Activated CD4-positive, alpha-beta memory T cell treated with anti-CD3 and anti-CD28 coated beads, Interleukin-2, amount 10 ng/mL, durations not matched to agents 7 days and 5 days (primary cell): Measurements from ENCODE around the gene CLMN. TPM values are rescaled to one million over a fixed set of nuclear protein-coding genes. Genes with fewer than 3 reads are reported as not detected.

ENCODE experiments used
- CTCF ChIA-PET: fragments of 350-600 bp; sonication (Branson Sonifier 250); formaldehyde crosslinking; loops from one replicate; lab custom pipeline; 2021; ENCODE audit warnings: antibody characterized with exemption, inconsistent platforms; lab: Charles Lee
- POLR2A ChIA-PET: fragments of 350-600 bp; sonication (Branson Sonifier 250); formaldehyde crosslinking; loops from one replicate; lab custom pipeline; 2021; ENCODE audit warnings: antibody characterized with exemption; lab: Charles Lee
- DNase-seq: peaks from one replicate; pipeline ENCODE4 v3.0.0-alpha.2; 2020
- H3K27ac Mint-ChIP-seq: one replicate; pipeline ENCODE4 v1.8.0; 2021; ENCODE audit warnings: mild to moderate bottlenecking, mixed read lengths
- H3K27me3 Mint-ChIP-seq: one replicate; pipeline ENCODE4 v1.8.0; 2021; ENCODE audit warnings: mixed read lengths
- H3K36me3 Mint-ChIP-seq: one replicate; pipeline ENCODE4 v1.8.0; 2021; ENCODE audit warnings: low read depth, mixed read lengths
- H3K4me1 Mint-ChIP-seq: one replicate; pipeline ENCODE4 v1.8.0; 2021; ENCODE audit warnings: mixed read lengths
- H3K4me3 Mint-ChIP-seq: one replicate; pipeline ENCODE4 v1.8.0; 2021; ENCODE audit warnings: mild to moderate bottlenecking, mixed read lengths
- H3K9me3 Mint-ChIP-seq: one replicate; pipeline ENCODE4 v1.8.0; 2021; ENCODE audit warnings: mixed read lengths
- total RNA-seq, 2 experiments: library from RNA; stranded (reverse); gene quantifications; one replicate each; pipeline ENCODE4 v1.2.3, GENCODE V29; 2021

The CLMN gene
- total RNA-seq, 2 experiments from 2014 or later, result 0.33 to 0.48 TPM

- no peaks in the 10 kb centered on the region for H3K36me3 Mint-ChIP-seq
- CTCF ChIA-PET, result no interaction called here
- H3K4me1 Mint-ChIP-seq, result peaks cover 21% of the 10 kb centered on the region
- H3K9me3 Mint-ChIP-seq, result no peaks in the 10 kb centered on the region
- no peak overlapping the region for H3K4me3 Mint-ChIP-seq
- no peak for DNase-seq
- peaks cover 32% of the 10 kb centered on the region for H3K27me3 Mint-ChIP-seq
- POLR2A ChIA-PET, result no interaction called here
- no peak overlapping the region for H3K27ac Mint-ChIP-seq
Measured at GRCh38 chr14:95313707-95314106, 6.0 kb downstream of the CLMN start.

- no peaks in the 10 kb centered on the region for H3K36me3 Mint-ChIP-seq
- no peak overlapping the region for H3K4me3 Mint-ChIP-seq
- ChIA-PET POLR2A (no interaction called here), CTCF (no interaction called here)
- no peak overlapping the region for H3K27ac Mint-ChIP-seq
- peaks cover 19% of the 10 kb centered on the region for H3K4me1 Mint-ChIP-seq
- peaks cover 28% of the 10 kb centered on the region for H3K27me3 Mint-ChIP-seq
- no peaks in the 10 kb centered on the region for H3K9me3 Mint-ChIP-seq
- DNase-seq, result no peak
Measured at GRCh38 chr14:95313190-95313589, 6.5 kb downstream of the CLMN start.

- H3K27me3 Mint-ChIP-seq, result peaks cover 23% of the 10 kb centered on the region
- DNase-seq, result no peak
- no peak overlapping the region for H3K4me3 Mint-ChIP-seq
- CTCF ChIA-PET, result no interaction called here
- H3K27ac Mint-ChIP-seq, result peak overlapping the region; percentile 26
- H3K36me3 Mint-ChIP-seq, result no peaks in the 10 kb centered on the region
- H3K9me3 Mint-ChIP-seq, result no peaks in the 10 kb centered on the region
- peaks cover 16% of the 10 kb centered on the region for H3K4me1 Mint-ChIP-seq
- POLR2A ChIA-PET, result no interaction called here
Measured at GRCh38 chr14:95312311-95312710, 7.4 kb downstream of the CLMN start.

GRCh38 chr14:95311752-95312151, 8.0 kb downstream of the CLMN start:
- Mint-ChIP-seq H3K9me3 (no peaks in the 10 kb centered on the region), H3K36me3 (no peaks in the 10 kb centered on the region), H3K4me1 (peaks cover 16% of the 10 kb centered on the region), H3K27ac (no peak overlapping the region), H3K4me3 (no peak overlapping the region), H3K27me3 (peaks cover 23% of the 10 kb centered on the region)
- POLR2A ChIA-PET, result no interaction called here
- DNase-seq, result no peak
- CTCF ChIA-PET, result no interaction called here

- Mint-ChIP-seq H3K27ac (no peak overlapping the region), H3K36me3 (no peaks in the 10 kb centered on the region), H3K4me1 (peaks cover 14% of the 10 kb centered on the region), H3K9me3 (no peaks in the 10 kb centered on the region), H3K27me3 (peaks cover 21% of the 10 kb centered on the region), H3K4me3 (no peak overlapping the region)
- no peak for DNase-seq
- CTCF ChIA-PET, result no interaction called here
- POLR2A ChIA-PET, result no interaction called here
Measured at GRCh38 chr14:95310635-95311380, 8.9 kb downstream of the CLMN start.

GRCh38 chr14:95309261-95310051, 10.3 kb downstream of the CLMN start:
- POLR2A ChIA-PET, result no interaction called here
- Mint-ChIP-seq H3K9me3 (no peaks in the 10 kb centered on the region), H3K27me3 (peaks cover 17% of the 10 kb centered on the region), H3K36me3 (no peaks in the 10 kb centered on the region), H3K27ac (no peak overlapping the region), H3K4me1 (peaks cover 8% of the 10 kb centered on the region), H3K4me3 (no peak overlapping the region)
- no peak for DNase-seq
- CTCF ChIA-PET, result interaction anchor here (0.6 kb wide), 1 partner anchor 41 kb away, joined by 4 read pairs; no protein-coding TSS in a partner anchor

- Mint-ChIP-seq H3K27ac (no peak overlapping the region), H3K4me1 (no peaks in the 10 kb centered on the region), H3K9me3 (no peaks in the 10 kb centered on the region), H3K27me3 (peaks cover 17% of the 10 kb centered on the region), H3K36me3 (no peaks in the 10 kb centered on the region), H3K4me3 (no peak overlapping the region)
- no peak for DNase-seq
- POLR2A ChIA-PET, result no interaction called here
- CTCF ChIA-PET, result no interaction called here
Measured at GRCh38 chr14:95308073-95308472, 11.6 kb downstream of the CLMN start.

- no peaks in the 10 kb centered on the region for H3K9me3 Mint-ChIP-seq
- CTCF ChIA-PET, result no interaction called here
Measured at GRCh38 chr14:95307402-95308041, 12.2 kb downstream of the CLMN start.

GRCh38 chr14:95305940-95306339, 13.8 kb downstream of the CLMN start:
- peaks cover 19% of the 10 kb centered on the region for H3K27me3 Mint-ChIP-seq
- no peaks in the 10 kb centered on the region for H3K36me3 Mint-ChIP-seq
- H3K4me1 Mint-ChIP-seq, result no peaks in the 10 kb centered on the region
- no peak overlapping the region for H3K27ac Mint-ChIP-seq
- H3K9me3 Mint-ChIP-seq, result no peaks in the 10 kb centered on the region
- ChIA-PET POLR2A (no interaction called here), CTCF (no interaction called here)
- no peak overlapping the region for H3K4me3 Mint-ChIP-seq
- no peak for DNase-seq

More at GRCh38 chr14:95307402-95308041, 12.2 kb downstream of the CLMN start:
- POLR2A ChIA-PET, result no interaction called here
- no peak for DNase-seq
- Mint-ChIP-seq H3K27me3 (peaks cover 15% of the 10 kb centered on the region), H3K36me3 (no peaks in the 10 kb centered on the region), H3K4me3 (no peak overlapping the region), H3K27ac (no peak overlapping the region), H3K4me1 (no peaks in the 10 kb centered on the region)

GRCh38 chr14:95305145-95305544, 14.6 kb downstream of the CLMN start:
- Mint-ChIP-seq H3K36me3 (no peaks in the 10 kb centered on the region), H3K27ac (no peak overlapping the region), H3K4me3 (no peak overlapping the region), H3K9me3 (no peaks in the 10 kb centered on the region), H3K27me3 (peaks cover 19% of the 10 kb centered on the region), H3K4me1 (no peaks in the 10 kb centered on the region)
- ChIA-PET POLR2A (no interaction called here), CTCF (no interaction called here)
- no peak for DNase-seq

- Mint-ChIP-seq H3K36me3 (no peaks in the 10 kb centered on the region), H3K27me3 (peaks cover 24% of the 10 kb centered on the region), H3K9me3 (no peaks in the 10 kb centered on the region), H3K27ac (no peak overlapping the region), H3K4me1 (no peaks in the 10 kb centered on the region), H3K4me3 (no peak overlapping the region)
- CTCF ChIA-PET, result no interaction called here
- POLR2A ChIA-PET, result no interaction called here
- no peak for DNase-seq
Measured at GRCh38 chr14:95304342-95304741, 15.4 kb downstream of the CLMN start.

GRCh38 chr14:95303552-95303951, 16.2 kb downstream of the CLMN start:
- DNase-seq, result no peak
- no peak overlapping the region for H3K4me3 Mint-ChIP-seq
- no peaks in the 10 kb centered on the region for H3K4me1 Mint-ChIP-seq
- ChIA-PET POLR2A (no interaction called here), CTCF (no interaction called here)
- no peak overlapping the region for H3K27ac Mint-ChIP-seq
- H3K27me3 Mint-ChIP-seq, result peaks cover 24% of the 10 kb centered on the region
- no peaks in the 10 kb centered on the region for H3K36me3 Mint-ChIP-seq
- H3K9me3 Mint-ChIP-seq, result no peaks in the 10 kb centered on the region
